Activated CD8-positive, alpha-beta memory T cell treated with anti-CD3 and anti-CD28 coated beads, Interleukin-2, amount 50 U/mL, for 1 hour (primary cell): Measurements from ENCODE around the gene JPH2.

Source experiments
- DNase-seq: peaks from one replicate; pipeline ENCODE4 v3.0.0-alpha.2; 2020; ENCODE audit errors: extremely low read depth

The JPH2 gene

GRCh38 chr20:44187772-44188709 is 1.1 kb upstream of the JPH2 start:
- no peak for DNase-seq

GRCh38 chr20:44186674-44187053 is 324 bp downstream of the JPH2 start:
- DNase-seq, result no peak

GRCh38 chr20:44186201-44186600 is 787 bp downstream of the JPH2 start:
- no peak for DNase-seq

GRCh38 chr20:44185574-44185973 is 1.4 kb downstream of the JPH2 start:
- no peak for DNase-seq

GRCh38 chr20:44183282-44183681 is 3.7 kb downstream of the JPH2 start:
- DNase-seq, result no peak

- no peak for DNase-seq
These were observed 4.1 kb downstream of the JPH2 start for GRCh38 chr20:44182863-44183262.

- no peak for DNase-seq
These were observed 4.7 kb downstream of the JPH2 start for GRCh38 chr20:44182135-44182765.

- DNase-seq, result no peak
These were observed 5.4 kb downstream of the JPH2 start for GRCh38 chr20:44181611-44182010.

GRCh38 chr20:44180814-44181213 is 6.2 kb downstream of the JPH2 start:
- no peak for DNase-seq

GRCh38 chr20:44176833-44177534 is 10.0 kb downstream of the JPH2 start:
- no peak for DNase-seq

GRCh38 chr20:44174996-44175765 is 11.8 kb downstream of the JPH2 start:
- no peak for DNase-seq

- DNase-seq, result no peak
These were observed 13.1 kb downstream of the JPH2 start for GRCh38 chr20:44173846-44174245.

GRCh38 chr20:44173116-44173515 is 13.9 kb downstream of the JPH2 start:
- DNase-seq, result no peak

GRCh38 chr20:44172572-44172950 is 14.4 kb downstream of the JPH2 start:
- DNase-seq, result no peak

- no peak for DNase-seq
These were observed 15.0 kb downstream of the JPH2 start for GRCh38 chr20:44171775-44172571.

- no peak for DNase-seq
These were observed 16.1 kb downstream of the JPH2 start for GRCh38 chr20:44170816-44171410.

GRCh38 chr20:44167736-44168135 is 19.3 kb downstream of the JPH2 start:
- no peak for DNase-seq

- no peak for DNase-seq
These were observed 20.5 kb downstream of the JPH2 start for GRCh38 chr20:44166477-44166876.

GRCh38 chr20:44166008-44166407 is 21.0 kb downstream of the JPH2 start:
- DNase-seq, result no peak

GRCh38 chr20:44160133-44160532 is 26.9 kb downstream of the JPH2 start:
- no peak for DNase-seq

- no peak for DNase-seq
These were observed 27.3 kb downstream of the JPH2 start for GRCh38 chr20:44159711-44160110.
